Occipital lobe (tissue), 2 donors: ENCODE data around the gene CCNG1. TPM values are rescaled to one million over a fixed set of nuclear protein-coding genes. Genes with fewer than 3 reads are reported as not detected.
"Not testable (repeated sequence)": the region's sequence is repeated elsewhere in the genome, so short reads cannot be mapped to it uniquely, and the experiment has no call there.

Source experiments
- DNase-seq: peaks from one replicate; lab custom pipeline; 2025; lab: John Stamatoyannopoulos, UW
- total RNA-seq: library from RNA; depleted of rRNA; stranded (reverse); fragments of >200 nt; gene quantifications from one replicate; pipeline ENCODE4 v1.2.3, GENCODE V29; 2014

The CCNG1 gene
- total RNA-seq, 1 donor from 2014 or later, result 145 TPM

- no peak for DNase-seq
Measured at GRCh38 chr5:163440954-163441353, 3.6 kb downstream of the CCNG1 start.

DNA sequence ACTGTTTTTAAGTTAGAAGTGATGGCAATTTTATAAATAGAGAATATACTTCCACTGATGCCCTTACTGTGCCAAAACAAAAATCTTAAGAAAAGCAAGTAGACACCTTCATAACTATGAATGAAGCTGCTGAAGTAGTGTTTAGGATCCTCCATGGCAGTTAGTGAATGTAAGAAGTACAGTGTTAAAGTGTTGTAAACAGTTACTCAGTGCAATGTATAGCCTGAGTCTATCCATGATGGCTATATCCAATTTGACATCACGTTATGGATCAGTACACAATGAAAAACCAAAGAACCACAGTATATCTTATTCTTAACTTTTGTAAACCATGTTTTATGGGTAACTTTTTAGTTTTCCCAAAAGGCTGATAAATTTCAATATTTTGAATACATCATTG lies 7.1 kb downstream of the CCNG1 start:
- no peak for DNase-seq

GRCh38 chr5:163445345-163445744 lies 8.0 kb downstream of the CCNG1 start:
- no peak for DNase-seq

GRCh38 chr5:163447191-163447590 lies 9.8 kb downstream of the CCNG1 start:
- DNase-seq, result no peak

GRCh38 chr5:163447875-163448274 lies 10.5 kb downstream of the CCNG1 start:
- DNase-seq, result no peak

GRCh38 chr5:163448491-163448890 lies 11.1 kb downstream of the CCNG1 start:
- DNase-seq, result no peak

GRCh38 chr5:163451489-163451888 lies 14.1 kb downstream of the CCNG1 start:
- DNase-seq, result no peak

GRCh38 chr5:163453705-163454104 lies 16.3 kb downstream of the CCNG1 start:
- no peak for DNase-seq

DNA sequence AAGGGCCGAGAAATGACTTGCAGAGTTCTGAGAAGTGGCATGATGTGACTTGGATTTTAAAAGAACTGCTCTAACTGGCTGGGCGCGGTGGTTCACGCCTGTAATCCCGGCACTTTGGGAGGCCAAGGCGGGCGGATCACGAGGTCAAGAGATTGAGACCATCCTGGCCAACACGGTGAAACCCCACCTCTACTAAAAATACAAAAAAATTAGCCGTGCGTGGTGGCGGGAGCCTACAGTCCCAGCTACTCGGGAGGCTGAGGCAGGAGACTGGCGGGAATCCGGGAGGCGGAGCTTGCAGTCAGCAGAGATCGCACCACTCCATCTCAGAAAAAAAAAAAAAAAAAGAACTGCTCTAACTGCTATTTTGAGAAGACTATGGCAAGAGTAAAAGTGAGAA lies 18.0 kb downstream of the CCNG1 start:
- not testable (repeated sequence) for DNase-seq

GRCh38 chr5:163456029-163456589 lies 18.7 kb downstream of the CCNG1 start:
- DNase-seq, result no peak

GRCh38 chr5:163456840-163457239 lies 19.4 kb downstream of the CCNG1 start:
- no peak for DNase-seq

DNA sequence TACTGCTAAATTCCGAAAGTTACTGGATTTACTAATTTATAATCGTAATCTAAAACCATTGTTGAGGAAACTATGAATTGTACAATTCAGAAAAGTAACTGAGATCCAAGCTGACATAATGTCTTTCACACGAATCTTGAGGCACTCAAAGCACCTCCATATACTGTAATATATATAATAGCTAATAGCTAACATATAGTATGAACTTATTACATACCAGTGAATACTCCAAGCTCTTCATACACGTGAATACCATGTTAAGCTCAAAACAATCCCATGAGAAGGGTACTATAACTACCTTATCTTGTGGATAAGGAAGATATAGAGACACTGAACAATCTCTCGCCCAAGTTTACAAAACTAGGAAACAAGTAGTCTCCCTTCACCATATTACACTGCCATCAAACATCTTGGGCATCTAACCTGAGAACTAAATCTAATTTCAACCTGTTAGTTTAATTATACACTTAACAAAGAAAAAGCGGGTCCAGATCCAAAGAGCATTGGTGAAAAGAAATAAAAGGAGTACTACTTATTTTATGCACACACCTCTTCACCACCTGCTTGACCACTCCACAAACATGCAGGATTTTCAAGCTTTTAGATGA lies 21.5 kb downstream of the CCNG1 start:
- no peak for DNase-seq

GRCh38 chr5:163459462-163459818 lies 22.0 kb downstream of the CCNG1 start:
- no peak for DNase-seq

- peak; percentile 97 for DNase-seq
Measured at GRCh38 chr5:163459819-163460561, 22.6 kb downstream of the CCNG1 start, which contains the start of gene NUDCD2. NUDCD2 (minus strand) TSS chr5:163460102; CDS start chr5:163460050, 52 bp downstream.

DNA sequence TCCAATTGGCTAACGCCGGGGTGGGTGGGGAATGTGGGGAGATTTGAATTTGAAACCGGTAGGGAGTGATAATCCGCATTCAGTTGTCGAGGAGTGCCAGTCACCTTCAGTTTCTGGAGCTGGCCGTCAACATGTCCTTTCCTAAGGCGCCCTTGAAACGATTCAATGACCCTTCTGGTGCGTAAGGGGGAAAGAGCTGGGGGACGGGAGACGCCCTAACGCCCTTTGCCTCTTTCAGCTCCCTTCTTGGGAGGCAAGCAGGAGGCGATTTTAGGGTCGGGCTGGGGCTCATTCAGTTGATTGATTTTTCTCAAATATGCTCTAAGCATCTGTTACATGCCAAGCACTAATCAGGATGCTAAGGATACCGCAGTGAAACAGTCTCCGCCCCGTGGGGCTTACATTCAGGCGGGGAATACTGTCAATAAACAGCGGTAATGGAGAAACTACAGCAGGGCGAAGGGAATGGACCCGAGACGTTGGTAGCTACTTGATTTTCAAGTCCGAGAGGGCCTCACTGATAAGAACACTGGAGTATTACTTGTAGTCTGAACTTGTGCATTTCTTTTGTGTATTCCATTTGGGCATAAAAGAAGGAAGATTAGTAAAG lies 23.3 kb downstream of the CCNG1 start, which contains the start of gene HMMR:
Gene HMMR (plus strand): TSS at position 71 of the 610 bp plus-strand sequence. CDS start 61 bp downstream, at position 132.
- DNase-seq, result no peak

- DNase-seq, result no peak
Measured at GRCh38 chr5:163463063-163463435, 25.7 kb downstream of the CCNG1 start.

DNA sequence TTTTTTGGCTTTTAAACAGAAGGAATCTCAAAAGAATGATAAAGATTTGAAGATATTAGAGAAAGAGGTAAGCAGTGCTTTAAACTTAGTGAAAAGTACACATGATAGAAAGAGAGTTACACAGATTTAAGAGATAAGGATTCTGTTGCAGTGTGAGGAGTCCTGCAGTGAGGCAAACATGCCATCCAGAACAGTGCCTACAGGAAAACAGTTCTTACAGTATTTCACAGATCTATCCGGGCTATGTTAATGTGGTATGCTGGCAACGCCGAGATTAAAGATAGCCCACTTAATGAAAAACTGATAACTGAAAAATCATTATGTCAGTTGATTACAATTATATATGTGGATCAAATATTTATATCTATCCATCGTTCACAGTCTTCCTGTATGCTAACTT lies 30.3 kb downstream of the CCNG1 start:
- no peak for DNase-seq

- no peak for DNase-seq
Measured at GRCh38 chr5:163473635-163474243, 36.3 kb downstream of the CCNG1 start.

DNA sequence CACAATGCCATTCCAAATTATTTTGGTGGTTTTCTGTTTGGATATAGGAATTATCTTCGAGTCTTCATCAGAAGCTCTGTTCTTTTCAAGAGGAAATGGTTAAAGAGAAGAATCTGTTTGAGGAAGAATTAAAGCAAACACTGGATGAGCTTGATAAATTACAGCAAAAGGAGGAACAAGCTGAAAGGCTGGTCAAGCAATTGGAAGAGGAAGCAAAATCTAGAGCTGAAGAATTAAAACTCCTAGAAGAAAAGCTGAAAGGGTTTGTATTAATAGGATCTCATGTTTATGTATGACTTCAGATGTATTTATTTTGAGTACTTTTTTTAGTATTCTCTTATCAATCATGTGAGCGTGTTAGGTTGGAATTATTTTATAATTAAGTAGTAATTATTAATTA lies 38.0 kb downstream of the CCNG1 start:
- no peak for DNase-seq

DNA sequence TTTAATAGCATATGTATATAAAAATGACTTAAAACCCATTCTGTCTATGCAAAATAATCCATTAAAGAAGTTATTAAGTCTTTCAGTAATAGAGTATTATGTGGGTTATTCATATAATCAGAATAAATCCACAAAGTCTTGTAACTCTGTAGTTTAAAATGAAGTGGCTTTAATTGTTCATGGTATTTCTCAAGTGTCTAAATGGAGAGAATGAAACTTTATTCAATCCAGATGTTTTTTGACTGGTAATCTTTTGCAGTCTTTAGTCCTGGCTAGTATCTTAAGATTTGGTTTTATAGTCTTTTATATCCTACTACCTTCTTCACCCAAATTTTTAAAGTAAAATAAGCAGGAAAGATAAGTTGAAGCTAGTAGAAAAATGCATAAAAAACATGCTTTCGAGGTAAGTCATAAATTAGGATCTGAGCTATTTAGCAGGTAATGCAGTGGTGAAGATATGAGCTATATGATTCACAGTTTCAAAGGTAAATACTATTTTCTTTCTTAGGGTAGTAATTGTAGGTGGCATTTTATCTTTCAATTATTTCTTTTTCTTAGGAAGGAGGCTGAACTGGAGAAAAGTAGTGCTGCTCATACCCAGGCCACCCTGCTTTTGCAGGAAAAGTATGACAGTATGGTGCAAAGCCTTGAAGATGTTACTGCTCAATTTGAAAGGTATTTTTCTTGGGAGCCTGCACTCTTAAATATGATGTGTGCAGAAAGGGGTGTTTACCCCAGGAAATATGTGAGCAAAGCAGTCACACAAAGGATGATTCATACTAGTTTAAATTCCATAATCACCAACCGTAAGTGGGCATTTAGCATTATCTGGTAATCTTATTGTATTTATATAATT lies 41.0 kb downstream of the CCNG1 start:
- DNase-seq, result no peak

DNA sequence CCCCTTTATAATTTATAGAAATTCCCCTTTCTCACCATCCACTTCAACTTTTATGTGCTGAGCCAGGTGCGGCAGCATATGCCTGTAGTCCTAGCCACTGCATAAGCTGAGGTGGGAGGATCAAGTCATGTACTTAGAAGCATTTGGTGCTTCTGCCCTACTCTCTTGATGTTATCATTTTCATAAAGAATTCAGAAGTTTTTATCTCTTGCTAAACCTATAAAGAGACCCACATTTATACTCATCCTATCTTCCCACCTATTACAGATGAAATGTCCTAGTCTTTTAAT lies 41.5 kb downstream of the CCNG1 start:
- no peak for DNase-seq
